GM19351 (cell line): ENCODE results near the gene CTAG1A.
"Not testable (repeated sequence)": the region's sequence is repeated elsewhere in the genome, so short reads cannot be mapped to it uniquely, and the experiment has no call there.

Experiments used
- ATAC-seq: cut with Tn5 transposase; IDR thresholded peaks from one replicate; pipeline ENCODE4 v1.9.1; 2021; ENCODE audit warnings: mild to moderate bottlenecking, moderate library complexity; ENCODE audit not compliant: unreplicated experiment

CTAG1A gene

GRCh38 chrX:154570361-154570760 lies 14.6 kb upstream of the CTAG1A start:
- ATAC-seq = not testable (repeated sequence)

GRCh38 chrX:154573061-154573460 lies 11.9 kb upstream of the CTAG1A start:
- ATAC-seq = not testable (repeated sequence)

DNA sequence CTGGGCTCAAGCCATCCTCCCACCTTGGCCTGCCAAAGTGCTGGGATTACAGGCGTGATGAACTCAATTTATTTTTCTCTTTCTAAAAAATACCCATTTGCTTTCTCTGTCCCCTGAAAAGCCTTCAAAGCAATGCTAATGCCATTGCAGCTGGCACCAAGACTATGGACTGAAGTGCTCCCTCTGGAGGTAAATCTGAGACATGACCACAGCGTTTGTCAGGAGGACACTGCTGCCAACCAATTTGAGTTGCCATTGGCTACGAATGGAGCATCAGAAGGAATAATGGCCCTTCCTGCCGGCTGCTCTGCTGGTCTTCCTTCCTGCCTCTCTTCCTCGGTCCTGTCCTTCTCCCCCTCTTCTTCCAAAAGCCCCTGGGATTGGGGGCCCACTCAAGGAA lies 9.9 kb upstream of the CTAG1A start:
- ATAC-seq = not testable (repeated sequence)

- not testable (repeated sequence) for ATAC-seq
Measured at GRCh38 chrX:154582994-154583393, 1.9 kb upstream of the CTAG1A start.

DNA sequence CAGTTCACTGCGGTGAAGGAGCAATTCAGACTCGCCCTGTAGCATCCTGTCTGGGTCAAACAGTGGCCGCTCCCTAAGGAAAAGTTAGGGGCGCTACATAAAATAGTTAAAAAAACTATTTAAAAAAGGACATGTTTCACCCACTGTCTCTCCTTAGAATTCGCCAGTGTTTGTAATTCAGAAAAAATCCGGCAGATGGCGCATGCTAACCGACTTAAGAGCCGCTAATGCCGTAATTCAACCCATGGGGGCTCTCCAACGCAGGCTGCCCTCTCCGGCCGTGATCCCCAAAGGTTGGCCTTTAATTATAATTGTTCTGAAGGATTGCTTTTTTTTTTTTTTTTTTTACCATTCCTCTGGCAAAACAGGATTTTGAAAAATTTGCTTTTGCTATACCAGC lies 5.5 kb downstream of the CTAG1A start:
- ATAC-seq = not testable (repeated sequence)

DNA sequence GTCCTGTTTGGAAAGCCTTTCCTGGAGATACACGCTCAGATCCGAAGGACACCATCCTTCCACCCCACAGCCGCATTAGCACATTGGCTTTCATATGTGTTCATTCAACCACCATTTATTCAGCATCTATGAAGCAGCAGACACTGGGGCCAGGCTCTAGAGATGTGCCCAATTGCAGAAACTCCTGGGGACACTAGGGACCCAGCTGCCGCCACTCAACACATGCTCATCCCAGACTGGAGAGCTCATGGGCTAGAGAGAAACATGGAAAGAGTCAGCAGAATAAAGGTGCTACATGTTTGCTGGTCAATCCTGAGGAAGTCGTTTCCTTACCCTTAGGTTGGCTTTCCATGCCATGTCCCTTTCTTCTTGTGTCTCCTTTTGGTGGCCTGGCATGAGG lies 7.6 kb downstream of the CTAG1A start:
- ATAC-seq = no peak

DNA sequence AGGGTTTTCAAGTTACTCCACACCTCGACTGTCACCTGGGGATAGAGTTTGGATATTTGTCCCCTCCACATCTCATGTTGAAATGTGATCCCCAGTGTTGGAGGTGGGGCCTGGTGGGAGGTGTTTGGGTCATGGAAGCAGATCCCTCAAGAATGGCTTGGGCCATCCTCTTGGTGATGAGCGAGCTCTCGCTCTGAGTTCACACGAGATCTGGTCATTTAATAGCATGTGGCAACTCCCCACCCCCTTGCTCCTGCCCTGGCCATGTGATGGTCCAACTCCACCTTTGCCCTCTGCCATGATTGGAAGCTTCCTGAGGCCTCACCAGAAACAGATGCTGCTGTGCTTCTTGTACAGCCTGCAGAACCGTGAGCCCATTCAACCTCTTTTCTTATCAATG lies 8.3 kb downstream of the CTAG1A start:
- ATAC-seq = no peak

DNA sequence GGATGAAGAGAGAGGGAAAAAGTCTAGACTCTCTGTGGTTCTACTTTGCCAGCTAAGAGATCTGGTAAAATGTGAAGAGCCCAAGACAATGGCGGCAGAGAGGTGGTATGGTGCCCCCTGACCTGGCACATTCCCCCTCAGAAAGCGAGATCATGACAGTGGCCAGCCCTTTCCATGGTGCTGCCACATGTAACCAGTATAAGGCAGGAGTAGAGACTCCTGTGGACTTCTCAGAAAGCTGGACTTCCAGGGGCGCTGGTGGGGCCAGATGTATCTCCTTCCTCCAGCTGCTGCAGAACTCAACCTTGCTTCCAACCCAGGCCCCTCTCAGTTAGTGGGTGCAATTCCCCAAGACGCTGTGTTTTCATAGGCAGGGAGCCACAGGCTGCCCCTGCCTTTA lies 9.6 kb downstream of the CTAG1A start:
- ATAC-seq = no peak

DNA sequence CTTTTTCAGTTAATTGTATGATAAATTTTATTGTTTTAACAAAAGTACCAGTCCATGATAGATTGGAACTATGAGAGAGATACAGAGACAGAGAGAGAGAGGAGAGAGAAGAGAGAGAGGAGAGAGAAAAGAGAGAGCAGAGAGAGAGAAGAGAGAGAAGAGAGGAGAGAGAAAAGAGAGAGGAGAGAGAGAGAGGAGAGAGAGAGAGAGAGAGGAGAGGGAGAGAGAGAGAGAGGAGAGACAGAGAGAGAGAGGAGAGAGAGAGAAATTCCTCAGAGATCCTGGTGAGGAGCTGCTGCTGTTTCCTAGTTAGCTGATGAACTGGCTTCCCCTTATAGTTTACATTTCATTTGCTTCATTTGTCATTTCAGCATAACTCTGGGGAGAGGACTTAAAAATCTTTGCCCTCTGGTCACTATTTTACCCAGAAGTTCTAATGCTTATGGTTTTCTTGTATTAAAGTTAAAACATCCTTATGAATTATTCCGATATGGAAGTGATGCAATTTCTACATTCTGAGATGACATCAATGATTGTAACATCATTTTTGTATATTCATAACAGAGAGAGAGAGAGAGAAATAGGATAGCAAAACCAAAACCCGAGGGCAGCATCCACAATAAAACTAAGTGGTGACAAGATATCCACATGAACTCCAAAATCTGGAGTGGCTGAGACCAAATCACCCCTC lies 10.8 kb downstream of the CTAG1A start:
- ATAC-seq = no peak

DNA sequence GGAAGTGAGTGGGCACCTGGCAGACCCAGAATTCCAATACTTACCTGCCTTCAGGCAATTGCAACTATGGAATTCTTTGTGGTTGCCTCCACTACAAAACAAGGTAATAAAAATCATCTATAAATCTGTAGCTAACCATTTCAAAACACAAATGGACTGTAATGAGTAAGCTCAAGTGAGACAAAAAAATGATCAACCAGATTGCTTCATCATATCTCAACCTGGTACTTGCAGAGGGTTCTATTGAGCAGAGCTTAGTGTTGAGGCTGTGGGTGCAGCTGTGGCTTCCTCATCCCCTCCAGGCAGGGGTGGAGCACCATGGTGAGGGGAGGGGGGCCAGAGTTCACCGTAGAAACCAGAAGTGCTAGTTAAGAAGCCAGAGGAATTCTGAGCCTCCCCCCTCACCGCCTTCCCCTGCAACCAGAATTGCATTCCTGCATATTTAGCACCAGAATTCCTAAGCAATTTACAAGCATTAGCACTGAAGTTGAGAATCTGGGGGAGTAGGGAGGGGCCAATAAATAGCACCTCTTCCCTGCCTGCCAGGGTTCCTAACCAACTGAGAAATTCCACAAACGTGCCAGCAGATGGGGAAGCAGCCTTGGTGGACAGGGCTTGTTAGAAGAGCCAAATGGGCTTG lies 11.5 kb downstream of the CTAG1A start:
- ATAC-seq = no peak

GRCh38 chrX:154597221-154597620 lies 12.3 kb downstream of the CTAG1A start:
- no peak for ATAC-seq

- no peak for ATAC-seq
Measured at GRCh38 chrX:154598656-154599055, 13.7 kb downstream of the CTAG1A start.

GRCh38 chrX:154599531-154599930 lies 14.6 kb downstream of the CTAG1A start:
- no peak for ATAC-seq

GRCh38 chrX:154600759-154601374 lies 15.9 kb downstream of the CTAG1A start:
- no peak for ATAC-seq

DNA sequence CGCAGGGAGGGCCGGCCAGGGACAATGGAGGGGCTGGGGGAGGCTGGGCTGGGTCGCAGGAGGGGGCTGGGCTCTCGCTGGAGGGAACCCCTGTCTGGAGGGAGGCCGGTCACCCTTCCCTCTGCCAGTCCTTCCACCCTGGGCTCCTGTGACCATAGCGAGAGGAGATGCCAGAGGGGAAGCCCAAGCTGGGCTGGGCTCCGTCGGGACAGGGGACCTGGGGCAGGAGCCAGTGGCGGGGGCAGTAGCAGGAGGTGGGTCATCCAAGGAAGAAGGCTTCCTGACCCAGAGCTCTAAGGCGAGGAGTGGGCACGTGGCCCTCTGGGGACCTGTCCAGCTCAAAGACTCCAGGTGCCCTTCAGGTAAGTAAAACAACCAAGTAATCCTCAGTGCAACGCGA lies 17.3 kb downstream of the CTAG1A start:
- no peak for ATAC-seq

DNA sequence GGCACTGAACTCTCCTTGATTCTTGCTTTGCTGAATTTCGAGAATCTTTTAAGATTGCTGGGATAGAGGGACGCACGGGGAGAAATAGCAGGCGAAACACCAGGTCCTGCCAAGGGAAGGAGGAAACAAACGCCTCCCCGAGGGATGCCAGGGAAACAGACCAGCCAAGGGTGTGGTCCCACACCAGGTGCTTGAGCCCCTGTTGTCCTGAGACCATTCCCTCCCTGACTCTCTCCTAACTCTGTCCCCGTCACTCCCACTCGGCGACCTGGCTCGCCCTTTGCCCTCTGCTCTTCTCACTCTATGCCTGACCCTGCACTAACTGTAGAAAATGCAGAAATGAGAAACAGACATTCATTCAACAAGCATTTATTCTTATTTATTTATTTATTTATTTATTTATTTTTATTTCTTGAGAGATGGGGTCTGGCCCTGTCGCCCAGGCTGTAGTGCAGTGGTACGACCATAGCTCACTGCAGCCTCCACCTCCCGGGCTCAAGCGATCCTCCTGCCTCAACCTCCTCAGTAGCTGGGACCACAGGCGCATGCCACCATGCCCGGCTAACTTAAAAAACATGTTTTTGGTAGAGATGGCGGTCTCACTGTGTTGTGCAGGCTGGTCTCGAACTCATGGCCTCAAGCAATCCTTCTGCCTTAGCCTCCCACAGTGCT lies 18.0 kb downstream of the CTAG1A start:
- no peak for ATAC-seq

GRCh38 chrX:154603438-154604430 lies 18.8 kb downstream of the CTAG1A start:
- no peak for ATAC-seq

DNA sequence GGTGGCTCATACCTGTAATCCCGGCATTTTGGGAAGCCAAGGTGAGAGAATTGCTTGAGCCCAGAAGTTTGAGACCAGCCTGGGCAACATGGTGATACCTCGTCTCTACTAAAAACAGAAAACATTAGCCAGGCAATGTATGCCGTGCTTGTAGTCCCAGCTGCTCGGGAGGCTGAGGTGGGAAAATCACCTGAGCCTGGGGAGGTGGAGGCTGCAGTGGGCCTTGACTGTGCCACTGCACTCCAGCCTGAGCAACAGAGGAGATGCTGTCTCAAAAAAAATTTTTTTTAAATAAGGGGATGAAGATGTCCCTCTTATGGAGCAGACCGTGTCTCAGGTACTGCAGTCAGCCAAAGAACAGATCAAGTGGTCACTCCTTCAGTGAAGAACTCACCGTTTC lies 20.6 kb downstream of the CTAG1A start:
- ATAC-seq = no peak

DNA sequence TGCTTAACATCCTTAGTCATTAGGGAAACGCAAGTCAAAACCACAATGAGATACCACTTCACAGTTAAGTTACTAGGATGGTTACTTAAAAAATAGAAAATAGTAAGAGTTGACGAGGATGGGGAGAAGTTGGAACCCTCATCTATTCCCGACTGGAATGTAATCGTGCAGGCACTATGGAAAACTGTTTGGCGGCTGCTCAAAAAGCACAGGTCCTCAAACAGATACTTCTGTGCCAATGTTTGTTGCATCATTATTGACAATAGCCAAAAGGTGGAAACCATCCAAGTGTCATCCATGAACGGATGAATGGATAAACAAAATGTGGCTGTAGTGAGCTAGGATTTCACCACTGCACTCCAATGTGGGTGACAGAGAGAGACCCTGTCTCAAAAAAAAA lies 22.4 kb downstream of the CTAG1A start:
- no peak for ATAC-seq

DNA sequence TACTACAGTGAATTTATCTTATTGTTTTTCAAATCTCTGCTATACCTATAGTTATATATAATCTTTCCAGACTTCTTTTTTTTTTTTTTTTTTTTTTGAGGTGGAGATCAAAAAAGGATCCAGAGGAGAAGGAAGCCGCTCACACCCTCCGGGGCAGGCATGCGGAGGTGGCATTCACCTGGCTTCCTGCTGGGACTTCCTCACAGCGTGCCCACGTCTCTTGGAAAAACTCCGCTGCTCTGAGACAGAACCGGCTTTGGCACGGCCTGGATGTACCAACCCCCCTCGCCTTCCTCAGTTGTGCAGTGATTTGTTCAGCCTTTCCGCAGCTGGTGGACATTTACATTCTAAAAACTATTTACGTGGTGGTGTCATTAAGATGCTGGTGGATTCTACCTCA lies 23.0 kb downstream of the CTAG1A start:
- not testable (repeated sequence) for ATAC-seq

DNA sequence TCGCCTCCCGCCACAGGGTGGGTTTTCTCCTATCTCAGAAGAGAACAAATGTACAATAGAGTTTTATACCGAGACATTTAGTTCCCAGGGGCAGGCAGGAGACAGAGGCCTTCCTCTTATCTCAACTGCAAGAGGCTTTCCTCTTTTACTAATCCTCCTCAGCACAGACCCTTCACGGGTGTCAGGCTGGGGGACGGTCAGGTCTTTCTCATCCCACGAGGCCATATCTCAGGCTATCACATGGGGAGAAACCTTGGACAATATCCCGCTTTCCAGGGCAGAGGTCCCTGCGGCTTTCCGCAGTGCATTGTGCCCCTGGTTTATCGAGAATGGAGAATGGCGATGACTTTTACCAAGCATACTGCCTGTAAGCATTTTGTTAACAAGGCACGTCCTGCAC lies 23.9 kb downstream of the CTAG1A start:
- ATAC-seq = not testable (repeated sequence)
